GM18526 (cell line): Measurements from ENCODE around the gene HERC4.

Experiments
- POLR2A ChIP-seq: IDR thresholded peaks from 3 replicates; pipeline ENCODE4 v1.6.1; 2011; ENCODE audit not compliant: insufficient read length; ENCODE audit errors: extremely low read depth

Gene HERC4

GRCh38 chr10:68007356-68007755 lies 67.7 kb downstream of the HERC4 start:
- TF ChIP-seq POLR2A = no peak

GRCh38 chr10:68001539-68001938 lies 73.5 kb downstream of the HERC4 start:
- TF ChIP-seq POLR2A = no peak

- TF ChIP-seq POLR2A = no peak
These were observed 74.1 kb downstream of the HERC4 start for GRCh38 chr10:68001000-68001399.

GRCh38 chr10:67990093-67990492 lies 85.0 kb downstream of the HERC4 start:
- TF ChIP-seq POLR2A = no peak

- TF ChIP-seq POLR2A = no peak
These were observed 86.5 kb downstream of the HERC4 start for GRCh38 chr10:67988606-67989005.

GRCh38 chr10:67978749-67979148 lies 96.3 kb downstream of the HERC4 start:
- TF ChIP-seq POLR2A = no peak

GRCh38 chr10:67977251-67977650 lies 97.8 kb downstream of the HERC4 start:
- TF ChIP-seq POLR2A = no peak

- TF ChIP-seq POLR2A = no peak
These were observed 98.5 kb downstream of the HERC4 start for GRCh38 chr10:67976292-67977245.

- TF ChIP-seq POLR2A = no peak
These were observed 99.2 kb downstream of the HERC4 start for GRCh38 chr10:67975871-67976270.

GRCh38 chr10:67971311-67971710 lies 103.8 kb downstream of the HERC4 start:
- no peak for TF ChIP-seq POLR2A

- no peak for TF ChIP-seq POLR2A
These were observed 105.2 kb downstream of the HERC4 start for GRCh38 chr10:67969875-67970274.

GRCh38 chr10:67965456-67965855 lies 109.6 kb downstream of the HERC4 start:
- TF ChIP-seq POLR2A = no peak

- no peak for TF ChIP-seq POLR2A
These were observed 115.1 kb downstream of the HERC4 start for GRCh38 chr10:67959839-67960476.

GRCh38 chr10:67955614-67956013 lies 119.5 kb downstream of the HERC4 start:
- TF ChIP-seq POLR2A = no peak

GRCh38 chr10:67943917-67944316 lies 131.2 kb downstream of the HERC4 start:
- no peak for TF ChIP-seq POLR2A

- TF ChIP-seq POLR2A = no peak
These were observed 138.7 kb downstream of the HERC4 start for GRCh38 chr10:67936416-67936815.

- TF ChIP-seq POLR2A = no peak
These were observed 139.9 kb downstream of the HERC4 start for GRCh38 chr10:67935223-67935622.

- no peak for TF ChIP-seq POLR2A
These were observed 140.7 kb downstream of the HERC4 start for GRCh38 chr10:67934336-67934735.
